HG02981 (cell line): ENCODE data around the gene RAD9B.
"Not testable (repeated sequence)": the region's sequence is repeated elsewhere in the genome, so short reads cannot be mapped to it uniquely, and the experiment has no call there.

Experiments used
- ATAC-seq: cut with Tn5 transposase; IDR thresholded peaks from one replicate; pipeline ENCODE4 v1.9.1; 2021; ENCODE audit warnings: mild to moderate bottlenecking, moderate library complexity; ENCODE audit not compliant: unreplicated experiment

Gene RAD9B

GRCh38 chr12:110501752-110502738 is at the start of gene RAD9B, which contains the start of gene VPS29:
Gene RAD9B (plus strand): TSS chr12:110502331. CDS start chr12:110502338, 7 bp downstream.
Gene VPS29 (minus strand): TSS chr12:110502111. CDS start chr12:110502051, 60 bp downstream.
- ATAC-seq: peak; percentile 94

- ATAC-seq: no peak
Measured at GRCh38 chr12:110453569-110454296, 48.4 kb upstream of the RAD9B start.

GRCh38 chr12:110458756-110459155 is 43.4 kb upstream of the RAD9B start:
- ATAC-seq: no peak

- not testable (repeated sequence) for ATAC-seq
Measured at GRCh38 chr12:110461189-110461588, 40.9 kb upstream of the RAD9B start.

GRCh38 chr12:110465024-110465423 is 37.1 kb upstream of the RAD9B start:
- no peak for ATAC-seq

GRCh38 chr12:110465765-110466164 is 36.4 kb upstream of the RAD9B start:
- not testable (repeated sequence) for ATAC-seq

- no peak for ATAC-seq
Measured at GRCh38 chr12:110466791-110467190, 35.3 kb upstream of the RAD9B start.

- no peak for ATAC-seq
Measured at GRCh38 chr12:110467847-110468213, 34.3 kb upstream of the RAD9B start.

- peak; percentile 77 for ATAC-seq
Measured at GRCh38 chr12:110468214-110469048, 33.7 kb upstream of the RAD9B start, which contains the start of the genes FAM216A and GPN3. Gene FAM216A (plus strand): TSS chr12:110468845. CDS start chr12:110468876, 31 bp downstream. Gene GPN3 (minus strand): TSS chr12:110468257. CDS start chr12:110468203, 54 bp downstream.

- no peak for ATAC-seq
Measured at GRCh38 chr12:110475426-110475825, 26.7 kb upstream of the RAD9B start.

- no peak for ATAC-seq
Measured at GRCh38 chr12:110498984-110499706, 3.0 kb upstream of the RAD9B start.

GRCh38 chr12:110501399-110501751 is 756 bp upstream of the RAD9B start:
- peak; percentile 6 for ATAC-seq

- ATAC-seq: no peak
Measured at GRCh38 chr12:110503432-110503831, 1.3 kb downstream of the RAD9B start.

- ATAC-seq: no peak
Measured at GRCh38 chr12:110505332-110505731, 3.2 kb downstream of the RAD9B start.

- ATAC-seq: no peak
Measured at GRCh38 chr12:110508071-110508586, 6.0 kb downstream of the RAD9B start.

- no peak for ATAC-seq
Measured at GRCh38 chr12:110513842-110514241, 11.7 kb downstream of the RAD9B start.

- ATAC-seq: no peak
Measured at GRCh38 chr12:110514363-110514762, 12.2 kb downstream of the RAD9B start.

- ATAC-seq: no peak
Measured at GRCh38 chr12:110516995-110517394, 14.9 kb downstream of the RAD9B start.

- not testable (repeated sequence) for ATAC-seq
Measured at GRCh38 chr12:110518014-110518413, 15.9 kb downstream of the RAD9B start.
